Tibial nerve (tissue), 3 donors: ENCODE results near the gene DCAF4.

Source experiments
- CTCF ChIP-seq, 5 experiments: fragments of 200-600 bp in 3 of 5; fragments of 450-650 bp in 2 of 5; sonication (generic) in 3 of 5; IDR thresholded peaks; one replicate each; pipeline ENCODE4 v1.5.1; 2016 to 2019; ENCODE audit warnings: antibody characterized with exemption in 5 of 5, mild to moderate bottlenecking in 3 of 5, moderate library complexity in 2 of 5
- POLR2A ChIP-seq, 2 donors: fragments of 450-650 bp; IDR thresholded peaks; one replicate each; pipeline ENCODE4 v1.6.1; 2017; ENCODE audit warnings: antibody characterized with exemption in 2 of 2, mild to moderate bottlenecking in 2 of 2, moderate library complexity in 2 of 2

DNA sequence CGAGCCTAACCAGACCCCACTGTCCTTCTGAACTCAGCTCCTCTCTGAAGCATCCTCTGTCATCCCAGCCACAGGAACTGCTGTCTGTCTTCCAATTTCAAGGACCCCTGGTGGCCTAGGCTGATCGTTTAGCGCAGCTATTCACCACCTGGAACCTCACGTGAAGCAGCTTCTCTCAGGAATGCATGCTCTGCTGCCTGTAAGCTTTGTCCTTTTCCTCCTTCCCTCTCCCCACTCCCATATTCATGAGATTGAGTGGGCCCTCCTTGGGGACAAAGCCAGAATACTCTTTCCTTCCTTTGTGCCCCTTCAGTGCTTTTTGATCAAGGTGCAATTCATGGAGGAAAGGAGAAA lies 49.6 kb upstream of the DCAF4 start:
- TF ChIP-seq CTCF (IDR thresholded peaks at IDR 0.05) (no peak), POLR2A (IDR thresholded peaks at IDR 0.05) (no peak)
